Astrocyte (in vitro differentiated cells and primary cell): ENCODE data around the gene RAD51B.

ENCODE experiments used
- EZH2 ChIP-seq: IDR thresholded peaks from 2 replicates; pipeline ENCODE4 v1.6.1; 2012; ENCODE audit warnings: mild to moderate bottlenecking, low read length, inconsistent platforms; ENCODE audit not compliant: insufficient read depth
- TF ChIP-seq, protein P1 (sequence below): IDR thresholded peaks from 2 replicates; pipeline ENCODE4 v1.5.1; 2011; ENCODE audit warnings: low read depth, mild to moderate bottlenecking, inconsistent platforms, low read length, moderate library complexity; ENCODE audit not compliant: insufficient read depth

DNA sequence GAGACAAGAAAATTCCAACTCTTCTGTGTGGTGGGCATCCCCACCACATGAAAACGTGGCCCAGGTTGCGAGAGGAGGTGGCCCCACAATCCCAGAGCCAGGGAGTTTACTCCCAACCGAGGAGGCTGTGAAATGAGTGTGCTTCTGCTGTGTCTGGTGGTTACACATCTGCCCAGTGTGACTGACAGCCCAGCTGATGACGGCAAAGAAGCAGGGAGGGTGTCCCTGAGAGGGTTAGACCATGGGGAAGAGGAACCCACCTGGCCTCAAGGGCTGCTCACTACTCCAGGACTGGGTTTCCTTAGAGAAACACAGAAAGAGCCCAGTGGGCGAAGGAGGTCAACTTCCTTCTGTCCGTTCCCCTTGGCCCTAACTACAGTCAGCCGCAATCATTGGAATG lies 948.7 kb downstream of the RAD51B start:
- TF ChIP-seq, protein P1, sequence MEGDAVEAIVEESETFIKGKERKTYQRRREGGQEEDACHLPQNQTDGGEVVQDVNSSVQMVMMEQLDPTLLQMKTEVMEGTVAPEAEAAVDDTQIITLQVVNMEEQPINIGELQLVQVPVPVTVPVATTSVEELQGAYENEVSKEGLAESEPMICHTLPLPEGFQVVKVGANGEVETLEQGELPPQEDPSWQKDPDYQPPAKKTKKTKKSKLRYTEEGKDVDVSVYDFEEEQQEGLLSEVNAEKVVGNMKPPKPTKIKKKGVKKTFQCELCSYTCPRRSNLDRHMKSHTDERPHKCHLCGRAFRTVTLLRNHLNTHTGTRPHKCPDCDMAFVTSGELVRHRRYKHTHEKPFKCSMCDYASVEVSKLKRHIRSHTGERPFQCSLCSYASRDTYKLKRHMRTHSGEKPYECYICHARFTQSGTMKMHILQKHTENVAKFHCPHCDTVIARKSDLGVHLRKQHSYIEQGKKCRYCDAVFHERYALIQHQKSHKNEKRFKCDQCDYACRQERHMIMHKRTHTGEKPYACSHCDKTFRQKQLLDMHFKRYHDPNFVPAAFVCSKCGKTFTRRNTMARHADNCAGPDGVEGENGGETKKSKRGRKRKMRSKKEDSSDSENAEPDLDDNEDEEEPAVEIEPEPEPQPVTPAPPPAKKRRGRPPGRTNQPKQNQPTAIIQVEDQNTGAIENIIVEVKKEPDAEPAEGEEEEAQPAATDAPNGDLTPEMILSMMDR, result no peak
- no peak for TF ChIP-seq EZH2
